Adrenal gland (tissue), 12 donors: Measurements from ENCODE around the gene ALOX15. TPM values are rescaled to one million over a fixed set of nuclear protein-coding genes. Genes with fewer than 3 reads are reported as not detected.

Experiments
- DNase-seq, 7 donors: peaks; one replicate each; pipeline ENCODE4 v3.0.0-alpha.2; 2019 to 2020
- H3K27ac ChIP-seq, 5 donors: fragments of 200-600 bp; sonication (generic) in 4 of 5; 1 replicate in 3 of 5; 2 replicates in 2 of 5; pipeline versions ENCODE4 v1.5.1 to v1.8.0; 2016 to 2020; ENCODE audit warnings: mild to moderate bottlenecking in 1 of 5
- H3K27me3 ChIP-seq: fragments of 200-600 bp; 2 replicates; pipeline ENCODE4 v1.8.0; 2021
- H3K36me3 ChIP-seq, 2 donors: fragments of 200-600 bp; replicated peaks in 1 of 2; 1 replicate in 1 of 2; 2 replicates in 1 of 2; pipeline versions ENCODE4 v1.5.1 to v1.8.0; 2018 to 2022
- H3K4me1 ChIP-seq, 2 donors: fragments of 200-600 bp; replicated peaks in 1 of 2; 1 replicate in 1 of 2; 2 replicates in 1 of 2; pipeline versions ENCODE4 v1.5.1 to v1.8.0; 2018 to 2021
- H3K4me3 ChIP-seq, 4 donors: fragments of 200-600 bp; sonication (generic) in 3 of 4; one replicate each; pipeline ENCODE4 v1.5.1; 2016 to 2018
- H3K9me3 ChIP-seq, 3 donors: fragments of 200-600 bp; sonication (generic) in 1 of 3; replicated peaks in 1 of 3; 1 replicate in 2 of 3; 2 replicates in 1 of 3; pipeline versions ENCODE4 v1.5.1 to v1.8.0; 2016 to 2021
- POLR2A ChIP-seq, 2 donors: fragments of 450-650 bp; IDR thresholded peaks; one replicate each; pipeline ENCODE4 v1.6.1; 2017; ENCODE audit warnings: antibody characterized with exemption in 2 of 2, mild to moderate bottlenecking in 2 of 2, moderate library complexity in 1 of 2
- WGBS, 4 donors: extraction: QIAGEN DNeasy Blood & Tissue Kit in 2 of 4; methylation state at CpG; one replicate each; pipeline versions ENCODE4 v1.1.5 to v1.1.7; 2013 to 2017; 5-methylcytosine and 5-hydroxymethylcytosine counted together
- intact Hi-C, 2 donors: fragments of 100-400 bp; cut with DNase I; formaldehyde crosslinking; loops; one replicate each; pipeline versions ENCODE4 v1.14.1 to v1.15.0; 2022 to 2023
- polyA plus RNA-seq, 3 donors: library from polyadenylated mRNA; stranded (reverse); fragments of 200-250 nt in 2 of 3; fragments of 350-450 nt in 1 of 3; fragmentation: Illumina TruSeq in 1 of 3; extraction: RNeasy Lipid Tissue Mini Kit (QIAGEN cat#74804) in 1 of 3; gene quantifications; one replicate each; pipeline ENCODE4 v1.2.3, GENCODE V29; 2013 to 2014
- total RNA-seq, 9 donors: library from RNA; depleted of rRNA in 4 of 9; stranded (reverse); fragments of >200 nt in 4 of 9; fragments of 120-200 nt in 1 of 9; fragmentation: NEBNext Ultra II Directional in 1 of 9; extraction: Animal tissue kit (Norgen Biotek cat#: 25700) in 1 of 9; gene quantifications; one replicate each; pipeline versions ENCODE4 v1.1.0 to v1.2.4, GENCODE V29; 2013 to 2023
- TF ChIP-seq, protein P1 (sequence below), 6 experiments: fragments of 450-650 bp in 4 of 6; fragments of 200-600 bp in 2 of 6; sonication (generic) in 1 of 6; IDR thresholded peaks; 1 replicate in 5 of 6; 2 replicates in 1 of 6; pipeline versions ENCODE4 v1.5.1 to v1.8.0; 2016 to 2021; ENCODE audit warnings: antibody characterized with exemption in 6 of 6, mild to moderate bottlenecking in 2 of 6, moderate library complexity in 1 of 6
- donor health status: healthy with polysubstance abuse.
- donor health status: Bipolar disorder and iron deficiency.
- donor health status: DM: yes; HTN: yes; CAD: no.
- donor health status: DM: no; HTN: no; CAD: no.
- donor health status: DM: no; HTN: no; CAD: no.
- donor health status: DM: yes; HTN: yes; CAD: no.

Gene ALOX15
- total and polyA plus RNA-seq, 12 donors = 0.08 to 0.56 (median 0.22) TPM; not detected in 9

GRCh38 chr17:4672055-4672630 is 30.7 kb upstream of the ALOX15 start:
- Histone ChIP-seq H3K4me1 (no peaks in the 10 kb centered on the region), H3K9me3 (no peaks in the 10 kb centered on the region), H3K27ac (no peak overlapping the region), H3K27me3 (no peaks in the 10 kb centered on the region), H3K36me3 (peaks cover 0 to 59% of the 10 kb centered on the region in 2 donors), H3K4me3 (no peak overlapping the region)
- TF ChIP-seq, protein P1, sequence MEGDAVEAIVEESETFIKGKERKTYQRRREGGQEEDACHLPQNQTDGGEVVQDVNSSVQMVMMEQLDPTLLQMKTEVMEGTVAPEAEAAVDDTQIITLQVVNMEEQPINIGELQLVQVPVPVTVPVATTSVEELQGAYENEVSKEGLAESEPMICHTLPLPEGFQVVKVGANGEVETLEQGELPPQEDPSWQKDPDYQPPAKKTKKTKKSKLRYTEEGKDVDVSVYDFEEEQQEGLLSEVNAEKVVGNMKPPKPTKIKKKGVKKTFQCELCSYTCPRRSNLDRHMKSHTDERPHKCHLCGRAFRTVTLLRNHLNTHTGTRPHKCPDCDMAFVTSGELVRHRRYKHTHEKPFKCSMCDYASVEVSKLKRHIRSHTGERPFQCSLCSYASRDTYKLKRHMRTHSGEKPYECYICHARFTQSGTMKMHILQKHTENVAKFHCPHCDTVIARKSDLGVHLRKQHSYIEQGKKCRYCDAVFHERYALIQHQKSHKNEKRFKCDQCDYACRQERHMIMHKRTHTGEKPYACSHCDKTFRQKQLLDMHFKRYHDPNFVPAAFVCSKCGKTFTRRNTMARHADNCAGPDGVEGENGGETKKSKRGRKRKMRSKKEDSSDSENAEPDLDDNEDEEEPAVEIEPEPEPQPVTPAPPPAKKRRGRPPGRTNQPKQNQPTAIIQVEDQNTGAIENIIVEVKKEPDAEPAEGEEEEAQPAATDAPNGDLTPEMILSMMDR (IDR thresholded peaks at IDR 0.05) = no peak
- TF ChIP-seq POLR2A (IDR thresholded peaks at IDR 0.05) = no peak
- intact Hi-C loops = no loop called here
- DNase-seq = no peak
- WGBS, 4 donors = 94 to 99% (median 96%) methylated on average over 6 to 9 of the region's 9 CpGs

DNA sequence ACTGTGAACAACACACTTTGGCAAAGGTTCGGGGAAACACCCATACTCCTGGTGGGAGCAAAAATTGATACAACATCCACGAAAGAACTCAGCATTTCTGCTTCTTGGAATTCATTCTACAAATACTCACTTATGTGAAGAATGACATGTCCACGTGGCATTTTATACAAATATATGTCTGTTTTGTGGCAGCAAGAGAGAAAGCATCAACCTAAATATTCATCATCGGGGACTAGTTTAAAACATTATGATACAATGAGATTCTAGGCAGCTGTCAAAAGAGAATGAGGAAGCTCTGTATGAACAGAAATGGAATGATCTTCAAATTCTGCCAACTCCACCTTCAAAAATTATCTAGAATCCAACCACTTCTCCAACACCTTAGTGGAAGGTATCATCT is 25.7 kb upstream of the ALOX15 start:
- WGBS, 4 donors = 73 to 86% (median 79%) methylated on average over 4 of the region's 4 CpGs
- Histone ChIP-seq H3K9me3 (no peaks in the 10 kb centered on the region), H3K27ac (no peak overlapping the region), H3K36me3 (peaks cover 0 to 14% of the 10 kb centered on the region in 2 donors), H3K4me3 (no peak overlapping the region), H3K4me1 (no peaks in the 10 kb centered on the region), H3K27me3 (no peaks in the 10 kb centered on the region)
- intact Hi-C loops = no loop called here
- no peak for DNase-seq
- TF ChIP-seq, protein P1 (IDR thresholded peaks at IDR 0.05) = no peak
- TF ChIP-seq POLR2A (IDR thresholded peaks at IDR 0.05) = no peak

DNA sequence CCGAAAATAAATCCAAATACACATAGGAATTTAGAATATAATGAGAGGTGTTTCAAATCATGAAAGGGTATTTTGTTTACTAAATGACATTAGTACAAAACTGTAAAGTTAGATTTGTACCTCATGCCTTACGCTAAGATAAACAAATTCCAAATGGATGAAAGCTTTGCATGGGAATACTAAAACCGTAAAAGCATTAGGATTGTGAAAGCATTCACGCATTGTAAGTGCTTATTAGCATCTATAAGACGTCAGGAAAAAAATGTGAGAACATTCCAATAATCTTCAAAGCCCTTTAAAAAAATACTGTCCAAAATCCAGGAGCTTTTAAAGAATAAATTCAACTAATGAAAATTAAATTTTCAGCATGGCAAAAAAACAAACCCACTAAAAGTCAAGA is 24.8 kb upstream of the ALOX15 start:
- Histone ChIP-seq H3K4me1 (no peaks in the 10 kb centered on the region), H3K36me3 (peaks cover 0 to 6% of the 10 kb centered on the region in 2 donors), H3K27ac (no peak overlapping the region), H3K27me3 (no peaks in the 10 kb centered on the region), H3K9me3 (no peaks in the 10 kb centered on the region), H3K4me3 (no peak overlapping the region)
- no peak for DNase-seq
- 70 to 76% (median 74%) methylated on average over 5 of the region's 5 CpGs for WGBS, 4 donors
- intact Hi-C loops = no loop called here
- TF ChIP-seq, protein P1 (IDR thresholded peaks at IDR 0.05) = no peak
- TF ChIP-seq POLR2A (IDR thresholded peaks at IDR 0.05) = no peak

DNA sequence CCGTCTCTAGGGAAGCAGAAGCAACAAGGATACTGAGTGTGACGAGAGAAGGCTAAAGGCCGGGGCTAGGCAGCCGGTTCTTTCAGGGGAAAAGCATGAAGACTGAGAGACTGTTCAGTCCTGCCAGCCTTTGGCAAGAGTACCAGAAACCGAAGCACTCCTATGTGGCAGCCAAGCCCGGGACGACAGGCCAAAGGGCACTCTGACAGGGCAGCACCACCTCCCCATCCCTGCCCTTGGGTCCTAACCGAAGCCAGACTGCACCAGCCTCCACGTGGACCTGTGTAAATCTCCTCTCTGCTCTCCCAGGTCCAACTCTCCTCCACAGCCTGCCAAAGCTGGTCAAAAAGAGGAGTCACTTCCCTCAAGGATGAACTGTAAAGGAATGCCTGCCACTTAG is 23.5 kb upstream of the ALOX15 start:
- no peak for DNase-seq
- no peaks in the 10 kb centered on the region for H3K9me3 ChIP-seq
- 61 to 68% (median 67%) methylated on average over 7 to 9 of the region's 9 CpGs for WGBS, 4 donors
- TF ChIP-seq, protein P1 (IDR thresholded peaks at IDR 0.05) = no peak
- no peak for TF ChIP-seq POLR2A (IDR thresholded peaks at IDR 0.05)
- no peaks in the 10 kb centered on the region for H3K4me1 ChIP-seq
- H3K36me3 ChIP-seq = no peaks in the 10 kb centered on the region
- no peaks in the 10 kb centered on the region for H3K27me3 ChIP-seq
- no peak overlapping the region for H3K27ac ChIP-seq
- no peak overlapping the region for H3K4me3 ChIP-seq
- intact Hi-C loops = no loop called here
